PFSK-1 (cell line): ENCODE results near the gene ERBB4.

Source experiments
- FOXP2 ChIP-seq: optimal IDR thresholded peaks from 2 replicates; pipeline ENCODE3; 2011; ENCODE audit warnings: borderline replicate concordance, control low read depth, inconsistent platforms; ENCODE audit not compliant: insufficient read depth; ENCODE audit errors: extremely low read length, extremely low read depth
- POLR2AphosphoS5 ChIP-seq: IDR thresholded peaks from 2 replicates; pipeline ENCODE4 v1.6.1; 2012; ENCODE audit warnings: low read depth, mild to moderate bottlenecking, control low read depth, low read length, moderate library complexity
- REST ChIP-seq, 2 experiments: IDR thresholded peaks; 2 replicates each; pipeline versions ENCODE4 v1.6.1 to v1.8.0; 2011 to 2012; ENCODE audit warnings: low read depth in 2 of 2, low read length in 2 of 2, control low read depth in 1 of 2, inconsistent platforms in 1 of 2, mild to moderate bottlenecking in 1 of 2, moderate library complexity in 1 of 2; ENCODE audit not compliant: insufficient read depth in 1 of 2
- SIN3A ChIP-seq: IDR thresholded peaks from 2 replicates; pipeline ENCODE4 v1.6.1; 2012; ENCODE audit warnings: mild to moderate bottlenecking, low read length, moderate library complexity, borderline replicate concordance; ENCODE audit not compliant: insufficient read depth
- TAF1 ChIP-seq: IDR thresholded peaks from 2 replicates; pipeline ENCODE4 v1.6.1; 2012; ENCODE audit warnings: low read length, control low read depth, borderline replicate concordance; ENCODE audit not compliant: insufficient read depth

Gene ERBB4

GRCh38 chr2:211623096-211623495 is 915.5 kb downstream of the ERBB4 start:
- TF ChIP-seq FOXP2 (no peak), REST (IDR thresholded peaks at IDR 0.05; ENCODE audit: insufficient read depth in 1 of 2, low read depth in 2 of 2, low read length in 2 of 2) (no peak), SIN3A (no peak)

- no peak for TF ChIP-seq REST (IDR thresholded peaks at IDR 0.05; ENCODE audit: insufficient read depth in 1 of 2, low read depth in 2 of 2, low read length in 2 of 2)
- no peak for TF ChIP-seq SIN3A
- no peak for TF ChIP-seq POLR2AphosphoS5
- no peak for TF ChIP-seq FOXP2
- no peak for TF ChIP-seq TAF1
Measured at GRCh38 chr2:211620986-211621385, 917.6 kb downstream of the ERBB4 start.

- TF ChIP-seq SIN3A (no peak), REST (IDR thresholded peaks at IDR 0.05; ENCODE audit: insufficient read depth in 1 of 2, low read depth in 2 of 2, low read length in 2 of 2) (no peak), TAF1 (no peak), POLR2AphosphoS5 (no peak), FOXP2 (no peak)
Measured at GRCh38 chr2:211617803-211618202, 920.8 kb downstream of the ERBB4 start.

- TF ChIP-seq REST (IDR thresholded peaks at IDR 0.05; ENCODE audit: insufficient read depth in 1 of 2, low read depth in 2 of 2, low read length in 2 of 2) (no peak), POLR2AphosphoS5 (no peak), FOXP2 (no peak), SIN3A (no peak), TAF1 (no peak)
Measured at GRCh38 chr2:211611621-211612020, 927.0 kb downstream of the ERBB4 start.

- TF ChIP-seq REST (IDR thresholded peaks at IDR 0.05; ENCODE audit: insufficient read depth in 1 of 2, low read depth in 2 of 2, low read length in 2 of 2) (no peak), POLR2AphosphoS5 (no peak), SIN3A (no peak), FOXP2 (no peak), TAF1 (no peak)
Measured at GRCh38 chr2:211611061-211611518, 927.5 kb downstream of the ERBB4 start.
